Measurements from ENCODE around the gene TMEM8B.

DNA sequence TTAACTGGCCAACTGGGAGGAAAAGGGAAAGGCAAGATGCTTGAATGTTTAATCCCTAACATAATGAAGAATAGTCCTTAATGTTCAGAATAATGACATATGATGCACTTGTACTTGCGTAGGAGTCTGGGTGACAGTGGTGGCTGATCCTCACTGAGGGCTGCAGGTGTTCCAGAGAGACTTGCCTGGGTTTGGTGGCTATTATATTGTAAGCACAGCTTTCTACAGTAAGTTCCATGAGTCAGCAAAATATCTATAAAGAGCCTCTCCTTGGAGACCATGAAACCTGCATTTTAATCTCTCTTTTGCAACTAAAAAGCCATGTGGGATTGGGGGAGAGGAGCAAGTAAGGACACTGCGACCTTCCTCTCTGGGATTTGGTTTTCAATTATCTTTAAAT lies 39.5 kb upstream of the TMEM8B start:
- TF ChIP-seq CTCF (IDR thresholded peaks at IDR 0.05), result no peak
- no peak for TF ChIP-seq POLR2AphosphoS5 (IDR thresholded peaks at IDR 0.05)
- TF ChIP-seq POLR2A (IDR thresholded peaks at IDR 0.05), result no peak
- TF ChIP-seq EP300 (IDR thresholded peaks at IDR 0.05), result no peak

Measured in sigmoid colon (tissue), 4 donors.